Keratinocyte (primary cell): ENCODE measurements around the gene KRT8. TPM values are rescaled to one million over a fixed set of nuclear protein-coding genes. Genes with fewer than 3 reads are reported as not detected.

ENCODE experiments used
- DNase-seq: peaks from one replicate; pipeline ENCODE4 v3.0.0-alpha.2; 2011; ENCODE audit warnings: low read depth, missing footprints, low spot score
- FAIRE-seq: peaks from 2 replicates; lab custom pipeline; 2011; peaks lifted over from hg19 to GRCh38; lab: Jason Lieb, UNC
- H2AFZ ChIP-seq: 2 replicates; pipeline ENCODE4 v1.6.0; 2012; ENCODE audit warnings: low read length, control low read depth, inconsistent platforms; ENCODE audit not compliant: control insufficient read depth
- H3K27ac ChIP-seq: 2 replicates; pipeline ENCODE4 v1.5.1; 2011; ENCODE audit warnings: low read length; ENCODE audit not compliant: control insufficient read depth, insufficient read depth
- H3K27me3 ChIP-seq: 3 replicates; pipeline ENCODE4 v1.6.0; 2011; ENCODE audit warnings: low read length; ENCODE audit not compliant: control insufficient read depth, insufficient read depth; ENCODE audit errors: extremely low read depth
- H3K36me3 ChIP-seq, 2 experiments: 2 replicates in 1 of 2; 3 replicates in 1 of 2; pipeline ENCODE4 v1.5.1; 2011; ENCODE audit warnings: low read length in 2 of 2, mild to moderate bottlenecking in 1 of 2; ENCODE audit not compliant: control insufficient read depth in 2 of 2, insufficient read depth in 2 of 2; ENCODE audit errors: extremely low read depth in 1 of 2
- H3K4me1 ChIP-seq: 3 replicates; pipeline ENCODE4 v1.5.1; 2011; ENCODE audit warnings: low read length; ENCODE audit not compliant: control insufficient read depth, insufficient read depth; ENCODE audit errors: extremely low read depth
- H3K4me2 ChIP-seq: 3 replicates; pipeline ENCODE4 v1.6.0; 2011; ENCODE audit warnings: low read depth, low read length; ENCODE audit not compliant: control insufficient read depth, insufficient read depth; ENCODE audit errors: extremely low read depth
- H3K4me3 ChIP-seq, 3 experiments: fragments of 200-600 bp in 1 of 3; sonication (generic) in 1 of 3; 2 replicates in 2 of 3; 3 replicates in 1 of 3; pipeline ENCODE4 v1.5.1; 2011 to 2016; ENCODE audit warnings: low read length in 3 of 3, mild to moderate bottlenecking in 3 of 3, control low read depth in 2 of 3, inconsistent platforms in 1 of 3, low read depth in 1 of 3, mixed read lengths in 1 of 3, mixed run types in 1 of 3, moderate library complexity in 1 of 3; ENCODE audit not compliant: control insufficient read depth in 2 of 3, insufficient read depth in 2 of 3; ENCODE audit errors: extremely low read depth in 1 of 3
- H3K79me2 ChIP-seq: 2 replicates; pipeline ENCODE4 v1.6.0; 2012; ENCODE audit warnings: low read length; ENCODE audit not compliant: control insufficient read depth, insufficient read depth
- H3K9ac ChIP-seq: 3 replicates; pipeline ENCODE4 v1.6.0; 2011; ENCODE audit warnings: low read length; ENCODE audit not compliant: control insufficient read depth, insufficient read depth; ENCODE audit errors: extremely low read depth
- H3K9me1 ChIP-seq: 3 replicates; pipeline ENCODE4 v1.6.0; 2011; ENCODE audit warnings: low read length; ENCODE audit not compliant: control insufficient read depth, insufficient read depth; ENCODE audit errors: extremely low read depth
- H3K9me3 ChIP-seq: 2 replicates; pipeline ENCODE4 v1.5.1; 2012; ENCODE audit warnings: low read depth, low read length; ENCODE audit not compliant: control insufficient read depth
- H4K20me1 ChIP-seq: 3 replicates; pipeline ENCODE4 v1.6.0; 2011; ENCODE audit warnings: low read length; ENCODE audit not compliant: control insufficient read depth, insufficient read depth; ENCODE audit errors: extremely low read depth
- EZH2 ChIP-seq: IDR thresholded peaks from one replicate; pipeline ENCODE4 v1.6.1; 2012; ENCODE audit warnings: inconsistent platforms, mild to moderate bottlenecking, low read length, moderate library complexity
- dilution Hi-C: fragments of 300-500 bp; cut with MboI; formaldehyde crosslinking; loops from one replicate; pipeline ENCODE4 v1.7.0; 2020; ENCODE audit warnings: low sequenced_read_pairs; ENCODE audit not compliant: extremely low pct_ligation_motif_present
- polyA plus RNA-seq, 5 experiments: library from polyadenylated mRNA; depleted of rRNA in 3 of 5; stranded (reverse) in 3 of 5; stranded (forward) in 1 of 5; unstranded in 1 of 5; fragments of >200 nt; gene quantifications; 1 replicate in 1 of 5; 2 replicates in 3 of 5; 3 replicates in 1 of 5; pipeline versions ENCODE4 v1.2.1 to v1.2.3, GENCODE V29; 2011 to 2012; ENCODE audit warnings: missing spikeins in 2 of 5, low read depth in 1 of 5, low replicate concordance in 1 of 5
- TF ChIP-seq, protein P1 (sequence below), 3 experiments: IDR thresholded peaks in 1 of 3; conservative IDR thresholded peaks in 1 of 3; optimal IDR thresholded peaks in 1 of 3; 2 replicates in 2 of 3; 3 replicates in 1 of 3; pipeline versions ENCODE3 to v1.5.1; 2011; ENCODE audit warnings: low read length in 3 of 3, mild to moderate bottlenecking in 3 of 3, moderate library complexity in 2 of 3, control low read depth in 1 of 3, inconsistent platforms in 1 of 3; ENCODE audit not compliant: insufficient read depth in 2 of 3; ENCODE audit errors: extremely low read depth in 1 of 3

The KRT8 gene
- polyA plus RNA-seq, 1 donor (not counting 4 experiments of a cell fraction or from before 2014, with no cell fraction given), result 151 TPM

DNA sequence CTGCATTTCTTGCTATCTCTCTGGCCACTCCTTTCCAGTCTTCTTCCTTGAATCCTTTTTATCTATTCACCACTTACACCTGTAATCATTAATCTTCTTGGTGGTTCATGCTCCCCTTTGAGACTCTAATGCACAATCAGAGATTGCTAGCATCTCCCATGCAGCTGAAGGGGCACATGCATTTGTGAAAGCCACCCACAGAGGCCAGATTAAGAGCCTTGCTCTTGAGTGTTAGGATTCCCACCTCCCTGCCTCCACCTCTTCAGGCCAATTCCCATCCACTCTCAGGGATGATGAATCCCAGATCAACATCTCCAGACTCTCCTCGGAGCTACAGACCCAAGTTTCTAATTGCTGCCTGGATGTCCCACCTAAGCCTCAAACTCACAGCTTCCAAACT is 24.7 kb upstream of the KRT8 start:
- Histone ChIP-seq H3K4me1 (peaks cover 29% of the 10 kb centered on the region), H3K27ac (no peak overlapping the region), H3K4me2 (no peak overlapping the region), H3K9ac (no peak overlapping the region), H3K27me3 (no peaks in the 10 kb centered on the region), H3K79me2 (no peaks in the 10 kb centered on the region), H2AFZ (no peak overlapping the region), H3K36me3 (no peaks in the 10 kb centered on the region), H3K9me3 (no peaks in the 10 kb centered on the region), H4K20me1 (no peaks in the 10 kb centered on the region), H3K4me3 (no peak overlapping the region), H3K9me1 (no peaks in the 10 kb centered on the region)
- TF ChIP-seq, protein P1, sequence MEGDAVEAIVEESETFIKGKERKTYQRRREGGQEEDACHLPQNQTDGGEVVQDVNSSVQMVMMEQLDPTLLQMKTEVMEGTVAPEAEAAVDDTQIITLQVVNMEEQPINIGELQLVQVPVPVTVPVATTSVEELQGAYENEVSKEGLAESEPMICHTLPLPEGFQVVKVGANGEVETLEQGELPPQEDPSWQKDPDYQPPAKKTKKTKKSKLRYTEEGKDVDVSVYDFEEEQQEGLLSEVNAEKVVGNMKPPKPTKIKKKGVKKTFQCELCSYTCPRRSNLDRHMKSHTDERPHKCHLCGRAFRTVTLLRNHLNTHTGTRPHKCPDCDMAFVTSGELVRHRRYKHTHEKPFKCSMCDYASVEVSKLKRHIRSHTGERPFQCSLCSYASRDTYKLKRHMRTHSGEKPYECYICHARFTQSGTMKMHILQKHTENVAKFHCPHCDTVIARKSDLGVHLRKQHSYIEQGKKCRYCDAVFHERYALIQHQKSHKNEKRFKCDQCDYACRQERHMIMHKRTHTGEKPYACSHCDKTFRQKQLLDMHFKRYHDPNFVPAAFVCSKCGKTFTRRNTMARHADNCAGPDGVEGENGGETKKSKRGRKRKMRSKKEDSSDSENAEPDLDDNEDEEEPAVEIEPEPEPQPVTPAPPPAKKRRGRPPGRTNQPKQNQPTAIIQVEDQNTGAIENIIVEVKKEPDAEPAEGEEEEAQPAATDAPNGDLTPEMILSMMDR (optimal IDR thresholded peaks at IDR 0.05 in 1 of 3, IDR thresholded peaks at IDR 0.05 in 1 of 3, conservative IDR thresholded peaks at IDR 0.05 in 1 of 3; ENCODE audit: extremely low read depth in 1 of 3, insufficient read depth in 2 of 3, low read length in 3 of 3), result no peak
- TF ChIP-seq EZH2, result no peak
- FAIRE-seq (no peak), DNase-seq (no peak)
- dilution Hi-C loops, result no loop called here

DNA sequence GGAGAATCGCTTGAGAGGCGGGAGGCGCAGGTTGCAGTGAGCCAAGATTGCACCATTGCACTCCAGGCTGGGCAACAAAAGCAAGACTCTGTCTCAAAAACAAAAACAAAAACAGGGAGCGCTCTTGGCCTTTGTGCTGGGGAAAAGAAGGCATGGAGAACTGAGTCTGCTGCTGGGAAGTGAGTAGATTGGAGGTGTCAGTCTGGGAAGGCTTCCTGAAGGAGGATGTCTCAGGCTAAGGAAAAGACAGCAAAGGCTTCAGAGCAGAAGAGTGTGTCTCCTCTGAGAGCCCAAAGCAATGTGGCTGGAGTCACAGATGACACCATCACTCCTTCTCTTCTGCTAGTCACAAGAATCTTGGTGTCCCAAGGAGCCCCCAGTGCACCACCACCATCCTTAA is 23.1 kb upstream of the KRT8 start:
- TF ChIP-seq, protein P1 (optimal IDR thresholded peaks at IDR 0.05 in 1 of 3, IDR thresholded peaks at IDR 0.05 in 1 of 3, conservative IDR thresholded peaks at IDR 0.05 in 1 of 3; ENCODE audit: extremely low read depth in 1 of 3, insufficient read depth in 2 of 3, low read length in 3 of 3), result no peak
- no peak for TF ChIP-seq EZH2
- dilution Hi-C loops, result no loop called here
- Histone ChIP-seq H2AFZ (no peak overlapping the region), H3K4me1 (peaks cover 30% of the 10 kb centered on the region), H3K9me1 (no peaks in the 10 kb centered on the region), H3K9ac (no peak overlapping the region), H3K27ac (no peak overlapping the region), H3K4me3 (no peak overlapping the region), H3K9me3 (no peaks in the 10 kb centered on the region), H3K4me2 (no peak overlapping the region), H3K79me2 (no peaks in the 10 kb centered on the region), H3K27me3 (no peaks in the 10 kb centered on the region), H3K36me3 (no peaks in the 10 kb centered on the region), H4K20me1 (no peaks in the 10 kb centered on the region)
- no peak for DNase-seq
- FAIRE-seq, result no peak
